HL-60 (cell line): Measurements from ENCODE around the gene AHCY.

ENCODE experiments used
- DNase-seq, 2 experiments: peaks; one replicate each; pipeline ENCODE4 v3.0.0-alpha.2; 2010 to 2020; ENCODE audit warnings: low read depth in 1 of 2, low spot score in 1 of 2
- H3K27ac ChIP-seq: fragments of 250-450 bp; sonication (Bioruptor Pico); replicated peaks from 2 replicates; pipeline ENCODE4 v1.5.1; 2020; ENCODE audit warnings: mild to moderate bottlenecking, moderate library complexity
- H3K27me3 ChIP-seq: fragments of 250-450 bp; sonication (Bioruptor Pico); 2 replicates; pipeline ENCODE4 v1.5.1; 2021; ENCODE audit warnings: mild to moderate bottlenecking, moderate library complexity; ENCODE audit not compliant: insufficient read depth, poor library complexity, severe bottlenecking
- H3K4me3 ChIP-seq: replicated peaks from 2 replicates; pipeline ENCODE4 v1.5.1; 2011; ENCODE audit warnings: mild to moderate bottlenecking, control low read depth, low read length; ENCODE audit not compliant: insufficient read depth
- GABPA ChIP-seq: IDR thresholded peaks from 2 replicates; pipeline ENCODE4 v1.6.1; 2012; ENCODE audit warnings: low read depth
- POLR2AphosphoS5 ChIP-seq: IDR thresholded peaks from 2 replicates; pipeline ENCODE4 v1.6.1; 2012; ENCODE audit warnings: low read depth
- SPI1 ChIP-seq: IDR thresholded peaks from 2 replicates; pipeline ENCODE4 v1.6.1; 2012; ENCODE audit warnings: low read depth, mild to moderate bottlenecking, borderline replicate concordance
- TF ChIP-seq, protein P1 (sequence below): IDR thresholded peaks from 2 replicates; pipeline ENCODE4 v1.6.1; 2012; ENCODE audit warnings: low read depth; ENCODE audit not compliant: insufficient replicate concordance
- TF ChIP-seq, protein P2 (sequence below): IDR thresholded peaks from one replicate; pipeline ENCODE4 v1.5.1; 2011; ENCODE audit warnings: low read length, control low read depth, inconsistent platforms; ENCODE audit not compliant: insufficient read depth

AHCY gene

DNA sequence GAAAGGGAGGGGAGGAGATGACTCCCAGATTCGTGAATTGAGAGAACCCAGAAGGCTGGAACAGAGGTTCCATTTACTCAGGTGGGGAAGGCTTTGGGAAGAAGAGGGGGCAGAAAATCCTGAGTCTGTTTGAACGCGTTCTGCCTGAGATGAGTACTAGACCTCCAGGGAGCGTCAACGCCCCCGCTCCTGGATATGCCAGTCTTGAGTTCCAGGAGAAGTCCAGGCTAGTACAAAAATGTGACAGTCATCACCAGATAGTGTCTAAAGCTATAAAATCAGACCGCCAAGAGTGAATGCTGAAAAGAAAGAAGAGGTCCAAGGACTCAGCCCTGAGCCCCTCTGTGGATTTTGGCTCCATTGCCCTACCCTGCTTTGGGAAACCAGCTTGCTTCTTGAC lies 8.6 kb downstream of the AHCY start:
- Histone ChIP-seq H3K27ac (no peak overlapping the region), H3K27me3 (no peaks in the 10 kb centered on the region), H3K4me3 (no peak overlapping the region)
- TF ChIP-seq POLR2AphosphoS5 (no peak), SPI1 (no peak), GABPA (no peak)
- TF ChIP-seq, protein P1, sequence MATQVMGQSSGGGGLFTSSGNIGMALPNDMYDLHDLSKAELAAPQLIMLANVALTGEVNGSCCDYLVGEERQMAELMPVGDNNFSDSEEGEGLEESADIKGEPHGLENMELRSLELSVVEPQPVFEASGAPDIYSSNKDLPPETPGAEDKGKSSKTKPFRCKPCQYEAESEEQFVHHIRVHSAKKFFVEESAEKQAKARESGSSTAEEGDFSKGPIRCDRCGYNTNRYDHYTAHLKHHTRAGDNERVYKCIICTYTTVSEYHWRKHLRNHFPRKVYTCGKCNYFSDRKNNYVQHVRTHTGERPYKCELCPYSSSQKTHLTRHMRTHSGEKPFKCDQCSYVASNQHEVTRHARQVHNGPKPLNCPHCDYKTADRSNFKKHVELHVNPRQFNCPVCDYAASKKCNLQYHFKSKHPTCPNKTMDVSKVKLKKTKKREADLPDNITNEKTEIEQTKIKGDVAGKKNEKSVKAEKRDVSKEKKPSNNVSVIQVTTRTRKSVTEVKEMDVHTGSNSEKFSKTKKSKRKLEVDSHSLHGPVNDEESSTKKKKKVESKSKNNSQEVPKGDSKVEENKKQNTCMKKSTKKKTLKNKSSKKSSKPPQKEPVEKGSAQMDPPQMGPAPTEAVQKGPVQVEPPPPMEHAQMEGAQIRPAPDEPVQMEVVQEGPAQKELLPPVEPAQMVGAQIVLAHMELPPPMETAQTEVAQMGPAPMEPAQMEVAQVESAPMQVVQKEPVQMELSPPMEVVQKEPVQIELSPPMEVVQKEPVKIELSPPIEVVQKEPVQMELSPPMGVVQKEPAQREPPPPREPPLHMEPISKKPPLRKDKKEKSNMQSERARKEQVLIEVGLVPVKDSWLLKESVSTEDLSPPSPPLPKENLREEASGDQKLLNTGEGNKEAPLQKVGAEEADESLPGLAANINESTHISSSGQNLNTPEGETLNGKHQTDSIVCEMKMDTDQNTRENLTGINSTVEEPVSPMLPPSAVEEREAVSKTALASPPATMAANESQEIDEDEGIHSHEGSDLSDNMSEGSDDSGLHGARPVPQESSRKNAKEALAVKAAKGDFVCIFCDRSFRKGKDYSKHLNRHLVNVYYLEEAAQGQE, result no peak
- TF ChIP-seq, protein P2, sequence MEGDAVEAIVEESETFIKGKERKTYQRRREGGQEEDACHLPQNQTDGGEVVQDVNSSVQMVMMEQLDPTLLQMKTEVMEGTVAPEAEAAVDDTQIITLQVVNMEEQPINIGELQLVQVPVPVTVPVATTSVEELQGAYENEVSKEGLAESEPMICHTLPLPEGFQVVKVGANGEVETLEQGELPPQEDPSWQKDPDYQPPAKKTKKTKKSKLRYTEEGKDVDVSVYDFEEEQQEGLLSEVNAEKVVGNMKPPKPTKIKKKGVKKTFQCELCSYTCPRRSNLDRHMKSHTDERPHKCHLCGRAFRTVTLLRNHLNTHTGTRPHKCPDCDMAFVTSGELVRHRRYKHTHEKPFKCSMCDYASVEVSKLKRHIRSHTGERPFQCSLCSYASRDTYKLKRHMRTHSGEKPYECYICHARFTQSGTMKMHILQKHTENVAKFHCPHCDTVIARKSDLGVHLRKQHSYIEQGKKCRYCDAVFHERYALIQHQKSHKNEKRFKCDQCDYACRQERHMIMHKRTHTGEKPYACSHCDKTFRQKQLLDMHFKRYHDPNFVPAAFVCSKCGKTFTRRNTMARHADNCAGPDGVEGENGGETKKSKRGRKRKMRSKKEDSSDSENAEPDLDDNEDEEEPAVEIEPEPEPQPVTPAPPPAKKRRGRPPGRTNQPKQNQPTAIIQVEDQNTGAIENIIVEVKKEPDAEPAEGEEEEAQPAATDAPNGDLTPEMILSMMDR, result no peak
- no peak for DNase-seq

DNA sequence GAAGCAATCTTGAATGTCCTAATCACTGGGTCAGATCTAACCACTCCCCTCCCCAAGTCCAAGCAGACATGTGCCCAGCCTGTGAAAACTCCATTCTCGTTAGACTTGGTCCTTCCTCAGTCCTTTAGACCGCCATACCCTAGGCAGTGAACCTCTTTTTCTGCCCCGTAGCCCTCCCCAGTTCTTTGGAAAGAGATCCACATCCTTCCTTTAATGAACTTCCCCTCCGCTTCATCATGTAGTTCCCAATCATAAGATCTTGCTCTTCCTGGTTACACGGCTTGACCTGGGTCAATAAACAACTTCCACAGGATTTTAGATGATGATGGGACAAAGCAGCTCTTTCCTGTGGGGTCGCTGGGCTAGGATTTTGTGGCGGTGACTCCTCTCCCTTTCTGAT lies 9.6 kb downstream of the AHCY start:
- Histone ChIP-seq H3K27ac (no peak overlapping the region), H3K4me3 (no peak overlapping the region), H3K27me3 (no peaks in the 10 kb centered on the region)
- no peak for DNase-seq
- no peak for TF ChIP-seq GABPA
- TF ChIP-seq, protein P2, result no peak
- TF ChIP-seq, protein P1, result no peak
- TF ChIP-seq POLR2AphosphoS5, result no peak
- no peak for TF ChIP-seq SPI1

DNA sequence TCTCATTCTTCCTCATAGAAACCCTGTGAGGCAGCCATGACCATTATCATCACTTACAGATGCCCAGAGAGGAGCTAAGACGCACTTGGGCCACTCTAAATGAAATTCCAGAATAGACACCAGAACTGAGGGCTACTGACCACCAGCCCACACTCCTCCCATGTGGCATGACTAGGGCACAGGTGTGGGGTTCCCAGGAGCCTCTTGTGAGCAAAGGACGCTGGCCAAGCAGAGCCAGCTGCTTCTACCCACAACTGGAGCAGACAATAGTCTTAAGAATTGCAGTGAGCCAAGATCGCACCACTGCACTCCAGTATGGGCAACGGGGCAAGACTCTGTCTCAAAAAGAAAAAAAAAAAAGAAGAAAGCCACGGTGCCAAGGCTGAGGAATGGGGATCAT lies 10.0 kb downstream of the AHCY start:
- no peak overlapping the region for H3K27ac ChIP-seq
- TF ChIP-seq POLR2AphosphoS5 (no peak), GABPA (no peak), SPI1 (no peak)
- TF ChIP-seq, protein P2, result no peak
- TF ChIP-seq, protein P1, result no peak
- no peaks in the 10 kb centered on the region for H3K27me3 ChIP-seq
- H3K4me3 ChIP-seq, result no peak overlapping the region
- no peak for DNase-seq
